Neural progenitor cell (in vitro differentiated cells): Measurements from ENCODE around the gene HDX.

ENCODE experiments used
- EZH2 ChIP-seq: fragments of 200-600 bp; sonication (generic); IDR thresholded peaks from 2 replicates; pipeline ENCODE4 v1.6.1; 2017; ENCODE audit warnings: antibody characterized with exemption, mild to moderate bottlenecking, moderate library complexity
- EZH2phosphoT487 ChIP-seq: fragments of 200-600 bp; sonication (generic); IDR thresholded peaks from 2 replicates; pipeline ENCODE4 v1.6.1; 2017; ENCODE audit warnings: antibody characterized with exemption
- TF ChIP-seq, protein P1 (sequence below): fragments of 200-600 bp; sonication (generic); IDR thresholded peaks from 2 replicates; pipeline ENCODE4 v1.5.1; 2017; ENCODE audit warnings: antibody characterized with exemption, mild to moderate bottlenecking

DNA sequence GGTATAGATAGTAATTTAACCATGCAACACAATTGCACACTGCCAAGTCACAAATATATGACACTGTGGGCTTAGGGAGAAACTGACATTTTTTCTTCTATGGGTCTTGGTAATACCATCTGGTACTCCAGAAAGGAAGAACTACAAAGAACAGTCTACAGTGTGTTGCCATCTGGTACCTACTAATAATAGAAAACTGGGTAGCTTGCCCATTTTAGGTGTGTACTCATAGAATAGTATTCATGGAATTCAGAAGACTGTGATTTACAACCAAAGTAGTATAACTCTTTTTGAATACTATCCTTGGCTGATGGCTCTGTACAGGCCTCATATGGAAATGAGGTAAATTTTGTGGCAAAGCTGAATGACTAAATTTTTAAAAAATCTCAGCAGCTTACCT, 181.6 kb downstream of the HDX start:
- no peak for TF ChIP-seq EZH2
- TF ChIP-seq, protein P1, sequence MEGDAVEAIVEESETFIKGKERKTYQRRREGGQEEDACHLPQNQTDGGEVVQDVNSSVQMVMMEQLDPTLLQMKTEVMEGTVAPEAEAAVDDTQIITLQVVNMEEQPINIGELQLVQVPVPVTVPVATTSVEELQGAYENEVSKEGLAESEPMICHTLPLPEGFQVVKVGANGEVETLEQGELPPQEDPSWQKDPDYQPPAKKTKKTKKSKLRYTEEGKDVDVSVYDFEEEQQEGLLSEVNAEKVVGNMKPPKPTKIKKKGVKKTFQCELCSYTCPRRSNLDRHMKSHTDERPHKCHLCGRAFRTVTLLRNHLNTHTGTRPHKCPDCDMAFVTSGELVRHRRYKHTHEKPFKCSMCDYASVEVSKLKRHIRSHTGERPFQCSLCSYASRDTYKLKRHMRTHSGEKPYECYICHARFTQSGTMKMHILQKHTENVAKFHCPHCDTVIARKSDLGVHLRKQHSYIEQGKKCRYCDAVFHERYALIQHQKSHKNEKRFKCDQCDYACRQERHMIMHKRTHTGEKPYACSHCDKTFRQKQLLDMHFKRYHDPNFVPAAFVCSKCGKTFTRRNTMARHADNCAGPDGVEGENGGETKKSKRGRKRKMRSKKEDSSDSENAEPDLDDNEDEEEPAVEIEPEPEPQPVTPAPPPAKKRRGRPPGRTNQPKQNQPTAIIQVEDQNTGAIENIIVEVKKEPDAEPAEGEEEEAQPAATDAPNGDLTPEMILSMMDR, result no peak
- TF ChIP-seq EZH2phosphoT487, result no peak
